Prostate gland (tissue), 2 donors: ENCODE data around the gene PTPRG.

Experiments
- CTCF ChIP-seq, 4 experiments: fragments of 200-600 bp in 2 of 4; fragments of 450-650 bp in 2 of 4; sonication (generic) in 2 of 4; IDR thresholded peaks; 1 replicate in 3 of 4; 2 replicates in 1 of 4; pipeline ENCODE4 v1.5.1; 2016 to 2019; ENCODE audit warnings: antibody characterized with exemption in 4 of 4, mild to moderate bottlenecking in 2 of 4, moderate library complexity in 2 of 4
- POLR2A ChIP-seq: fragments of 450-650 bp; IDR thresholded peaks from one replicate; pipeline ENCODE4 v1.6.1; 2016; ENCODE audit warnings: antibody characterized with exemption, mild to moderate bottlenecking

- TF ChIP-seq CTCF (IDR thresholded peaks at IDR 0.05) (no peak), POLR2A (no peak)
Observed at GRCh38 chr3:62173939-62174515, 612.7 kb downstream of the PTPRG start.
